B cell (primary cell): ENCODE data around the gene PSMC3IP. TPM values are rescaled to one million over a fixed set of nuclear protein-coding genes. Genes with fewer than 3 reads are reported as not detected.
"Not testable (repeated sequence)": the region's sequence is repeated elsewhere in the genome, so short reads cannot be mapped to it uniquely, and the experiment has no call there.

Experiments used
- ATAC-seq: fragments of 200-7000 bp; cut with Tn5 transposase; one replicate; pipeline ENCODE4 v1.10.0; 2021; ENCODE audit warnings: low read depth, mild to moderate bottlenecking, moderate number of reproducible peaks, moderate library complexity
- CTCF ChIA-PET: fragments of 350-600 bp; sonication (Branson Sonifier 250); formaldehyde crosslinking; loops from one replicate; lab custom pipeline; 2021; ENCODE audit warnings: antibody characterized with exemption, inconsistent platforms; lab: Charles Lee
- POLR2A ChIA-PET: fragments of 350-600 bp; sonication (Branson Sonifier 250); formaldehyde crosslinking; loops from one replicate; lab custom pipeline; 2021; ENCODE audit warnings: antibody characterized with exemption; lab: Charles Lee
- DNase-seq: peaks from one replicate; pipeline ENCODE4 v3.0.0; 2013
- H2AFZ ChIP-seq: 2 replicates; pipeline ENCODE4 v1.6.1; 2012; ENCODE audit warnings: mild to moderate bottlenecking, low read depth, low read length; ENCODE audit not compliant: insufficient read depth, poor library complexity, severe bottlenecking
- H3K27ac ChIP-seq, 2 donors: 1 replicate in 1 of 2; 2 replicates in 1 of 2; pipeline ENCODE4 v1.5.1; 2012 to 2013; ENCODE audit warnings: low read length in 2 of 2, mild to moderate bottlenecking in 2 of 2, moderate library complexity in 1 of 2
- H3K27me3 ChIP-seq, 4 experiments: fragments of 200-600 bp in 1 of 4; sonication (generic) in 1 of 4; replicated peaks in 1 of 4; 1 replicate in 2 of 4; 2 replicates in 2 of 4; pipeline versions ENCODE4 v1.6.1 to v1.7.0; 2013 to 2016; ENCODE audit warnings: low read length in 3 of 4, mild to moderate bottlenecking in 2 of 4, mixed read lengths in 1 of 4, moderate library complexity in 1 of 4; ENCODE audit not compliant: insufficient read depth in 4 of 4, control insufficient read depth in 3 of 4; ENCODE audit errors: control extremely low read depth in 1 of 4
- H3K36me3 ChIP-seq, 2 experiments: replicated peaks in 1 of 2; 1 replicate in 1 of 2; 2 replicates in 1 of 2; pipeline versions ENCODE4 v1.6.1 to v1.7.1; 2013; ENCODE audit warnings: low read length in 1 of 2; ENCODE audit not compliant: insufficient read depth in 2 of 2, control insufficient read depth in 1 of 2; ENCODE audit errors: control extremely low read depth in 1 of 2, extremely low read depth in 1 of 2
- H3K4me1 ChIP-seq, 2 donors: fragments of 200-600 bp in 1 of 2; sonication (generic) in 1 of 2; 1 replicate in 1 of 2; 2 replicates in 1 of 2; pipeline versions ENCODE4 v1.5.1 to v1.6.1; 2013 to 2017; ENCODE audit warnings: low read length in 2 of 2; ENCODE audit not compliant: control insufficient read depth in 2 of 2, insufficient read depth in 2 of 2
- H3K4me2 ChIP-seq: replicated peaks from 2 replicates; pipeline ENCODE3; 2012; ENCODE audit warnings: mild to moderate bottlenecking, low read depth, low read length; ENCODE audit not compliant: poor library complexity, severe bottlenecking
- H3K4me3 ChIP-seq, 5 experiments: fragments of 200-600 bp in 1 of 5; sonication (generic) in 1 of 5; 1 replicate in 3 of 5; 2 replicates in 2 of 5; pipeline versions ENCODE4 v1.5.1 to v1.7.0; 2011 to 2016; ENCODE audit warnings: low read length in 4 of 5, mild to moderate bottlenecking in 4 of 5, low read depth in 2 of 5, control low read depth in 1 of 5, moderate library complexity in 1 of 5; ENCODE audit not compliant: insufficient read depth in 1 of 5; ENCODE audit errors: control extremely low read depth in 1 of 5, extremely low read depth in 1 of 5
- H3K79me2 ChIP-seq: fragments of 200-600 bp; sonication (generic); one replicate; pipeline ENCODE4 v1.6.0; 2016; ENCODE audit warnings: low read length; ENCODE audit not compliant: control insufficient read depth, insufficient read depth
- H3K9ac ChIP-seq: fragments of 200-600 bp; sonication (generic); 2 replicates; pipeline ENCODE4 v1.6.1; 2017; ENCODE audit warnings: mild to moderate bottlenecking, low read length, moderate library complexity
- H3K9me3 ChIP-seq, 3 donors: one replicate each; pipeline versions ENCODE4 v1.6.1 to v1.7.1; 2013; ENCODE audit warnings: low read length in 2 of 3; ENCODE audit not compliant: control insufficient read depth in 2 of 3, insufficient read depth in 1 of 3; ENCODE audit errors: control extremely low read depth in 1 of 3
- H4K20me1 ChIP-seq: 2 replicates; pipeline ENCODE4 v1.6.0; 2012; ENCODE audit warnings: mild to moderate bottlenecking, low read length; ENCODE audit not compliant: insufficient read depth, control insufficient read depth, poor library complexity, severe bottlenecking
- H3K27ac Mint-ChIP-seq: one replicate; pipeline ENCODE4 v1.8.0; 2021; ENCODE audit warnings: mixed read lengths
- H3K27me3 Mint-ChIP-seq: one replicate; pipeline ENCODE4 v1.8.0; 2021; ENCODE audit warnings: mixed read lengths
- H3K4me1 Mint-ChIP-seq: one replicate; pipeline ENCODE4 v1.8.0; 2021; ENCODE audit warnings: mixed read lengths
- H3K4me3 Mint-ChIP-seq: one replicate; pipeline ENCODE4 v1.8.0; 2021; ENCODE audit warnings: mixed read lengths
- H3K9me3 Mint-ChIP-seq: one replicate; pipeline ENCODE4 v1.8.0; 2022; ENCODE audit warnings: mixed read lengths; ENCODE audit not compliant: insufficient read depth
- CTCF ChIP-seq: fragments of 200-600 bp; IDR thresholded peaks from one replicate; pipeline ENCODE4 v1.8.0; 2022; ENCODE audit warnings: antibody characterized with exemption, mild to moderate bottlenecking
- EZH2 ChIP-seq: IDR thresholded peaks from 2 replicates; pipeline ENCODE4 v1.6.1; 2012; ENCODE audit warnings: borderline replicate concordance, low read depth, mild to moderate bottlenecking, moderate library complexity, low read length; ENCODE audit not compliant: insufficient read depth, poor library complexity, severe bottlenecking
- WGBS: methylation state at CpG from one replicate; pipeline ENCODE4 v1.1.5; 2013; ENCODE audit warnings: missing lambda C conversion rate; ENCODE audit not compliant: insufficient coverage; 5-methylcytosine and 5-hydroxymethylcytosine counted together
- intact Hi-C: fragments of 100-400 bp; cut with micrococcal nuclease; formaldehyde crosslinking; loops from one replicate; pipeline ENCODE4 v1.10.0; 2022
- polyA plus RNA-seq: library from polyadenylated mRNA; depleted of rRNA; stranded (reverse); fragments of >200 nt; gene quantifications from 2 replicates; pipeline ENCODE4 v1.2.3, GENCODE V29; 2012
- total RNA-seq, 2 donors: library from RNA; stranded (reverse); fragments of 120-200 nt in 1 of 2; gene quantifications; 1 replicate in 1 of 2; 2 replicates in 1 of 2; pipeline versions ENCODE4 v1.2.3 to v1.2.4, GENCODE V29; 2013 to 2022

Gene PSMC3IP
- total and polyA plus RNA-seq, 2 donors (not counting 1 experiment from before 2014, with no cell fraction given), result 2.8 to 10.4 TPM

- Mint-ChIP-seq H3K4me1 (peaks cover 7% of the 10 kb centered on the region), H3K27ac (no peak overlapping the region), H3K4me3 (no peak overlapping the region), H3K9me3 (no peaks in the 10 kb centered on the region), H3K27me3 (no peaks in the 10 kb centered on the region)
- ChIA-PET POLR2A (interaction anchor here (0.8 kb wide), 1 partner anchor 39 kb away, joined by 3 read pairs; no protein-coding TSS in a partner anchor), CTCF (interaction anchor here (1.1 kb wide), 1 partner anchor 46 kb away, joined by 4 read pairs; the partner anchor contains the start of gene PSMC3IP)
- Histone ChIP-seq H2AFZ (no peak overlapping the region), H3K9ac (no peak overlapping the region), H3K4me1 (peaks cover 3 to 5% of the 10 kb centered on the region in 2 donors), H3K36me3 (no peaks in the 10 kb centered on the region), H3K4me2 (no peak overlapping the region), H3K9me3 (no peaks in the 10 kb centered on the region), H3K4me3 (no peak overlapping the region), H4K20me1 (no peaks in the 10 kb centered on the region), H3K27ac (no peak overlapping the region), H3K79me2 (no peaks in the 10 kb centered on the region), H3K27me3 (no peaks in the 10 kb centered on the region)
- ATAC-seq (no peak), DNase-seq (no peak)
- intact Hi-C loops, result no loop called here
- 97% methylated on average over 5 of the region's 7 CpGs for WGBS
- no peak for TF ChIP-seq EZH2
- TF ChIP-seq CTCF, result no peak
Observed at GRCh38 chr17:42623732-42624596, 46.4 kb upstream of the PSMC3IP start.

GRCh38 chr17:42623271-42623670 lies 45.7 kb upstream of the PSMC3IP start:
- no peaks in the 10 kb centered on the region for H3K27me3 ChIP-seq
- intact Hi-C loops, result no loop called here
- ATAC-seq (no peak), DNase-seq (no peak)
- 100% methylated on average over 1 of the region's 2 CpGs for WGBS
- POLR2A ChIA-PET, result interaction anchor here (0.8 kb wide), 1 partner anchor 40 kb away, joined by 3 read pairs; no protein-coding TSS in a partner anchor
- H3K36me3 ChIP-seq, result no peaks in the 10 kb centered on the region
- no peaks in the 10 kb centered on the region for H3K9me3 ChIP-seq
- no peaks in the 10 kb centered on the region for H3K9me3 Mint-ChIP-seq
- no peak overlapping the region for H3K4me3 Mint-ChIP-seq
- H3K4me2 ChIP-seq, result no peak overlapping the region
- CTCF ChIA-PET, result interaction anchor here (1.1 kb wide), 1 partner anchor 45 kb away, joined by 4 read pairs; the partner anchor contains the start of gene PSMC3IP
- no peaks in the 10 kb centered on the region for H3K79me2 ChIP-seq
- H3K9ac ChIP-seq, result no peak overlapping the region
- no peaks in the 10 kb centered on the region for H3K27me3 Mint-ChIP-seq
- peaks cover 14% of the 10 kb centered on the region for H3K4me1 Mint-ChIP-seq
- no peaks in the 10 kb centered on the region for H4K20me1 ChIP-seq
- H3K27ac ChIP-seq, result no peak overlapping the region
- no peak overlapping the region for H3K4me3 ChIP-seq
- H3K4me1 ChIP-seq, result peaks cover 8 to 12% of the 10 kb centered on the region in 2 donors
- no peak overlapping the region for H3K27ac Mint-ChIP-seq
- no peak overlapping the region for H2AFZ ChIP-seq
- TF ChIP-seq CTCF (no peak), EZH2 (no peak)

GRCh38 chr17:42621987-42622386 lies 44.5 kb upstream of the PSMC3IP start:
- CTCF ChIA-PET, H2AFZ ChIP-seq, ATAC-seq, DNase-seq, H4K20me1 ChIP-seq, H3K27ac ChIP-seq, H3K4me3 ChIP-seq, POLR2A ChIA-PET, H3K27me3 ChIP-seq, H3K4me2 ChIP-seq, H3K79me2 ChIP-seq, H3K36me3 ChIP-seq, H3K9ac ChIP-seq, H3K4me3 Mint-ChIP-seq, H3K27ac Mint-ChIP-seq, intact Hi-C loops, H3K9me3 ChIP-seq, H3K27me3 Mint-ChIP-seq, H3K9me3 Mint-ChIP-seq: not testable (repeated sequence)
- peaks cover 21% of the 10 kb centered on the region for H3K4me1 Mint-ChIP-seq
- WGBS, result 95% methylated on average over 2 of the region's 3 CpGs
- peaks cover 10 to 18% of the 10 kb centered on the region in 2 donors for H3K4me1 ChIP-seq
